Fibroblast of pulmonary artery (primary cell): ENCODE data around the gene ATXN1.

ENCODE experiments used
- DNase-seq: peaks from one replicate; pipeline ENCODE4 v3.0.0-alpha.2; 2010; ENCODE audit warnings: low read depth
- H3K4me3 ChIP-seq: replicated peaks from 2 replicates; pipeline ENCODE4 v1.5.1; 2011; ENCODE audit warnings: low read depth, mild to moderate bottlenecking, control low read depth, low read length, moderate library complexity
- CTCF ChIP-seq: IDR thresholded peaks from 2 replicates; pipeline ENCODE4 v1.5.1; 2011; ENCODE audit warnings: mild to moderate bottlenecking, control low read depth, low read length, inconsistent platforms; ENCODE audit errors: missing control alignments

ATXN1 gene

GRCh38 chr6:16674801-16675392 is 86.4 kb downstream of the ATXN1 start:
- peak; percentile 58 for DNase-seq
- TF ChIP-seq CTCF: no peak
- no peak overlapping the region for H3K4me3 ChIP-seq

GRCh38 chr6:16673011-16673797 is 88.1 kb downstream of the ATXN1 start:
- DNase-seq: no peak
- TF ChIP-seq CTCF: no peak
- H3K4me3 ChIP-seq: no peak overlapping the region

GRCh38 chr6:16671302-16672289 is 89.7 kb downstream of the ATXN1 start:
- H3K4me3 ChIP-seq: no peak overlapping the region
- no peak for DNase-seq
- TF ChIP-seq CTCF: no peak

- DNase-seq: no peak
Observed at GRCh38 chr6:16670617-16671051, 90.6 kb downstream of the ATXN1 start.

GRCh38 chr6:16670183-16670582 is 91.1 kb downstream of the ATXN1 start:
- H3K4me3 ChIP-seq: no peak overlapping the region
- TF ChIP-seq CTCF: no peak
- no peak for DNase-seq

More at GRCh38 chr6:16670617-16671051, 90.6 kb downstream of the ATXN1 start:
- H3K4me3 ChIP-seq: no peak overlapping the region
- TF ChIP-seq CTCF: no peak

GRCh38 chr6:16669227-16669626 is 92.0 kb downstream of the ATXN1 start:
- no peak overlapping the region for H3K4me3 ChIP-seq
- peak; percentile 69 for DNase-seq
- TF ChIP-seq CTCF: no peak
